Measurements from ENCODE around the gene ESYT3. TPM values are rescaled to one million over a fixed set of nuclear protein-coding genes. Genes with fewer than 3 reads are reported as not detected.

Gene ESYT3
- total RNA-seq, 2 experiments from 2014 or later: not detected

GRCh38 chr3:138468451-138468850, 34.0 kb downstream of the ESYT3 start:
- Histone ChIP-seq H3K9me2 (ENCODE audit: insufficient read depth, low read length) (no peaks in the 10 kb centered on the region), H3K9me3 (ENCODE audit: low read length) (no peaks in the 10 kb centered on the region), H2AFZ (ENCODE audit: low read length) (no peak overlapping the region), H3K27ac (ENCODE audit: low read depth, low read length, poor library complexity, severe bottlenecking) (no peak overlapping the region), H3K36me3 (ENCODE audit: insufficient read depth, low read length) (no peaks in the 10 kb centered on the region), H3K79me2 (ENCODE audit: insufficient read depth, low read depth, low read length) (no peaks in the 10 kb centered on the region), H4K20me1 (ENCODE audit: insufficient read depth, low read length) (no peaks in the 10 kb centered on the region), H3K4me3 (ENCODE audit: low read depth, low read length, poor library complexity, severe bottlenecking) (no peak overlapping the region), H3K4me2 (ENCODE audit: low read length) (no peak overlapping the region), H3K4me1 (ENCODE audit: insufficient read depth, low read length, poor library complexity, severe bottlenecking) (no peaks in the 10 kb centered on the region)
- ChIA-PET POLR2A (no interaction called here), CTCF (ENCODE audit: unreplicated experiment) (no interaction called here)
- DNase-seq (ENCODE audit: low spot score): no peak
- no TSS peak for BruUV-seq (replicated peaks)
- intact Hi-C loops (cut with micrococcal nuclease; ENCODE audit: unreplicated experiment): no loop called here
- TF ChIP-seq CTCF (conservative IDR thresholded peaks at IDR 0.05; ENCODE audit: low read length) (no peak), EZH2phosphoT487 (IDR thresholded peaks at IDR 0.05; ENCODE audit: borderline replicate concordance, low read depth, low read length) (no peak)

GRCh38 chr3:138468886-138469285, 34.5 kb downstream of the ESYT3 start:
- Histone ChIP-seq H3K4me1 (ENCODE audit: insufficient read depth, low read length, poor library complexity, severe bottlenecking) (no peaks in the 10 kb centered on the region), H3K4me3 (ENCODE audit: low read depth, low read length, poor library complexity, severe bottlenecking) (no peak overlapping the region), H4K20me1 (ENCODE audit: insufficient read depth, low read length) (no peaks in the 10 kb centered on the region), H3K9me3 (ENCODE audit: low read length) (no peaks in the 10 kb centered on the region), H2AFZ (ENCODE audit: low read length) (no peak overlapping the region), H3K27ac (ENCODE audit: low read depth, low read length, poor library complexity, severe bottlenecking) (no peak overlapping the region), H3K9me2 (ENCODE audit: insufficient read depth, low read length) (no peaks in the 10 kb centered on the region), H3K4me2 (ENCODE audit: low read length) (no peak overlapping the region), H3K36me3 (ENCODE audit: insufficient read depth, low read length) (no peaks in the 10 kb centered on the region), H3K79me2 (ENCODE audit: insufficient read depth, low read depth, low read length) (no peaks in the 10 kb centered on the region)
- BruUV-seq (replicated peaks): no TSS peak
- POLR2A ChIA-PET: no interaction called here
- TF ChIP-seq EZH2phosphoT487 (IDR thresholded peaks at IDR 0.05; ENCODE audit: borderline replicate concordance, low read depth, low read length) (no peak), CTCF (conservative IDR thresholded peaks at IDR 0.05; ENCODE audit: low read length) (no peak)
- intact Hi-C loops (cut with micrococcal nuclease; ENCODE audit: unreplicated experiment): no loop called here
- CTCF ChIA-PET (ENCODE audit: unreplicated experiment): no interaction called here
- DNase-seq (ENCODE audit: low spot score): no peak

GRCh38 chr3:138469874-138470273, 35.5 kb downstream of the ESYT3 start:
- POLR2A ChIA-PET: no interaction called here
- CTCF ChIA-PET (ENCODE audit: unreplicated experiment): no interaction called here
- no peaks in the 10 kb centered on the region for H3K4me1 ChIP-seq (ENCODE audit: insufficient read depth, low read length, poor library complexity, severe bottlenecking)
- intact Hi-C loops (cut with micrococcal nuclease; ENCODE audit: unreplicated experiment): no loop called here
- no peaks in the 10 kb centered on the region for H4K20me1 ChIP-seq (ENCODE audit: insufficient read depth, low read length)
- H3K9me2 ChIP-seq (ENCODE audit: insufficient read depth, low read length): no peaks in the 10 kb centered on the region
- H3K79me2 ChIP-seq (ENCODE audit: insufficient read depth, low read depth, low read length): no peaks in the 10 kb centered on the region
- H2AFZ ChIP-seq (ENCODE audit: low read length): no peak overlapping the region
- DNase-seq (ENCODE audit: low spot score): no peak
- no peaks in the 10 kb centered on the region for H3K9me3 ChIP-seq (ENCODE audit: low read length)
- H3K36me3 ChIP-seq (ENCODE audit: insufficient read depth, low read length): no peaks in the 10 kb centered on the region
- TF ChIP-seq CTCF (conservative IDR thresholded peaks at IDR 0.05; ENCODE audit: low read length) (no peak), EZH2phosphoT487 (IDR thresholded peaks at IDR 0.05; ENCODE audit: borderline replicate concordance, low read depth, low read length) (no peak)
- BruUV-seq (replicated peaks): no TSS peak
- no peak overlapping the region for H3K27ac ChIP-seq (ENCODE audit: low read depth, low read length, poor library complexity, severe bottlenecking)
- H3K4me3 ChIP-seq (ENCODE audit: low read depth, low read length, poor library complexity, severe bottlenecking): no peak overlapping the region
- no peak overlapping the region for H3K4me2 ChIP-seq (ENCODE audit: low read length)

Data from OCI-LY7 (cell line).